ENCODE measurements around the gene SLC25A21. TPM values are rescaled to one million over a fixed set of nuclear protein-coding genes. Genes with fewer than 3 reads are reported as not detected.

Gene SLC25A21
- total and polyA plus RNA-seq, 2 experiments from 2014 or later = 10.6 to 12.1 TPM

GRCh38 chr14:37142835-37143401, 29.5 kb downstream of the SLC25A21 start:
- no peaks in the 10 kb centered on the region for H3K27me3 Mint-ChIP-seq (ENCODE audit: insufficient read depth, low read depth, poor library complexity)
- no peaks in the 10 kb centered on the region for H3K36me3 ChIP-seq (ENCODE audit: insufficient read depth)
- H3K27me3 ChIP-seq (ENCODE audit: insufficient read depth) = no peaks in the 10 kb centered on the region
- H3K4me3 Mint-ChIP-seq = no peak overlapping the region
- peaks cover 12% of the 10 kb centered on the region; the same call in 2 of the 3 replicates for H3K4me1 Mint-ChIP-seq
- no peak overlapping the region for H3K27ac Mint-ChIP-seq
- ATAC-seq (peak; percentile 49), DNase-seq (ENCODE audit: low spot score) (no peak)
- no peak overlapping the region for H3K27ac ChIP-seq (ENCODE audit: low read depth)
- no peak overlapping the region for H3K4me3 ChIP-seq
- H3K36me3 Mint-ChIP-seq (ENCODE audit: low read depth) = no peaks in the 10 kb centered on the region
- H3K4me2 ChIP-seq = no peak overlapping the region
- H3K9me2 ChIP-seq (ENCODE audit: insufficient read depth) = no peaks in the 10 kb centered on the region
- no peaks in the 10 kb centered on the region for H3K9me3 Mint-ChIP-seq
- H3K79me2 ChIP-seq (replicated peaks; ENCODE audit: insufficient read depth) = no peaks in the 10 kb centered on the region
- TF ChIP-seq ZNF114 (CRISPR knock-in tag; IDR thresholded peaks at IDR 0.05) (no peak), NANOG (IDR thresholded peaks at IDR 0.05; ENCODE audit: borderline replicate concordance) (no peak), POLR2AphosphoS5 (IDR thresholded peaks at IDR 0.05; ENCODE audit: low read depth) (no peak), EZH2 (IDR thresholded peaks at IDR 0.05; ENCODE audit: low read depth, unreplicated experiment) (no peak), JUNB (IDR thresholded peaks at IDR 0.05; ENCODE audit: unreplicated experiment) (no peak), ZNF331 (CRISPR knock-in tag; IDR thresholded peaks at IDR 0.05; ENCODE audit: low read depth) (no peak), ZNF462 (CRISPR knock-in tag; IDR thresholded peaks at IDR 0.05) (no peak), REST (IDR thresholded peaks at IDR 0.05; ENCODE audit: unreplicated experiment) (no peak), EZH2phosphoT487 (IDR thresholded peaks at IDR 0.05; ENCODE audit: unreplicated experiment) (no peak), STAT1 (IDR thresholded peaks at IDR 0.05; ENCODE audit: unreplicated experiment) (no peak), CTCF (conservative IDR thresholded peaks at IDR 0.05; ENCODE audit: low read depth in 2 of 2) (no peak), ETS1 (IDR thresholded peaks at IDR 0.05) (no peak), CREB1 (CRISPR knock-in tag; IDR thresholded peaks at IDR 0.05; ENCODE audit: low read depth) (no peak)
- H2AFZ ChIP-seq = no peak overlapping the region
- no peaks in the 10 kb centered on the region for H3K4me1 ChIP-seq (ENCODE audit: insufficient read depth)
- H3F3A ChIP-seq (replicated peaks; ENCODE audit: low read depth) = no peaks in the 10 kb centered on the region
- H4K20me1 ChIP-seq (replicated peaks; ENCODE audit: insufficient read depth) = no peaks in the 10 kb centered on the region

All from GM23338 (cell line).